Adrenal gland (tissue), 12 donors: ENCODE results near the gene UBXN6. TPM values are rescaled to one million over a fixed set of nuclear protein-coding genes. Genes with fewer than 3 reads are reported as not detected.
A peak's percentile ranks its signal among the peaks of the same experiment; 100 is the strongest.

Experiments
- DNase-seq, 7 donors: peaks; one replicate each; pipeline ENCODE4 v3.0.0-alpha.2; 2019 to 2020
- H3K27ac ChIP-seq, 5 donors: fragments of 200-600 bp; sonication (generic) in 4 of 5; 1 replicate in 3 of 5; 2 replicates in 2 of 5; pipeline versions ENCODE4 v1.5.1 to v1.8.0; 2016 to 2020; ENCODE audit warnings: mild to moderate bottlenecking in 1 of 5
- H3K27me3 ChIP-seq: fragments of 200-600 bp; 2 replicates; pipeline ENCODE4 v1.8.0; 2021
- H3K36me3 ChIP-seq, 2 donors: fragments of 200-600 bp; replicated peaks in 1 of 2; 1 replicate in 1 of 2; 2 replicates in 1 of 2; pipeline versions ENCODE4 v1.5.1 to v1.8.0; 2018 to 2022
- H3K4me1 ChIP-seq, 2 donors: fragments of 200-600 bp; replicated peaks in 1 of 2; 1 replicate in 1 of 2; 2 replicates in 1 of 2; pipeline versions ENCODE4 v1.5.1 to v1.8.0; 2018 to 2021
- H3K4me3 ChIP-seq, 4 donors: fragments of 200-600 bp; sonication (generic) in 3 of 4; one replicate each; pipeline ENCODE4 v1.5.1; 2016 to 2018
- H3K9me3 ChIP-seq, 3 donors: fragments of 200-600 bp; sonication (generic) in 1 of 3; replicated peaks in 1 of 3; 1 replicate in 2 of 3; 2 replicates in 1 of 3; pipeline versions ENCODE4 v1.5.1 to v1.8.0; 2016 to 2021
- CTCF ChIP-seq, 6 experiments: fragments of 450-650 bp in 4 of 6; fragments of 200-600 bp in 2 of 6; sonication (generic) in 1 of 6; IDR thresholded peaks; 1 replicate in 5 of 6; 2 replicates in 1 of 6; pipeline versions ENCODE4 v1.5.1 to v1.8.0; 2016 to 2021; ENCODE audit warnings: antibody characterized with exemption in 6 of 6, mild to moderate bottlenecking in 2 of 6, moderate library complexity in 1 of 6
- POLR2A ChIP-seq, 2 donors: fragments of 450-650 bp; IDR thresholded peaks; one replicate each; pipeline ENCODE4 v1.6.1; 2017; ENCODE audit warnings: antibody characterized with exemption in 2 of 2, mild to moderate bottlenecking in 2 of 2, moderate library complexity in 1 of 2
- WGBS, 4 donors: extraction: QIAGEN DNeasy Blood & Tissue Kit in 2 of 4; methylation state at CpG; one replicate each; pipeline versions ENCODE4 v1.1.5 to v1.1.7; 2013 to 2017; 5-methylcytosine and 5-hydroxymethylcytosine counted together
- intact Hi-C, 2 donors: fragments of 100-400 bp; cut with DNase I; formaldehyde crosslinking; loops; one replicate each; pipeline versions ENCODE4 v1.14.1 to v1.15.0; 2022 to 2023
- polyA plus RNA-seq, 3 donors: library from polyadenylated mRNA; stranded (reverse); fragments of 200-250 nt in 2 of 3; fragments of 350-450 nt in 1 of 3; fragmentation: Illumina TruSeq in 1 of 3; extraction: RNeasy Lipid Tissue Mini Kit (QIAGEN cat#74804) in 1 of 3; gene quantifications; one replicate each; pipeline ENCODE4 v1.2.3, GENCODE V29; 2013 to 2014
- total RNA-seq, 9 donors: library from RNA; depleted of rRNA in 4 of 9; stranded (reverse); fragments of >200 nt in 4 of 9; fragments of 120-200 nt in 1 of 9; fragmentation: NEBNext Ultra II Directional in 1 of 9; extraction: Animal tissue kit (Norgen Biotek cat#: 25700) in 1 of 9; gene quantifications; one replicate each; pipeline versions ENCODE4 v1.1.0 to v1.2.4, GENCODE V29; 2013 to 2023
- donor health status: healthy with polysubstance abuse.
- donor health status: Bipolar disorder and iron deficiency.
- donor health status: DM: yes; HTN: yes; CAD: no.
- donor health status: DM: no; HTN: no; CAD: no.
- donor health status: DM: no; HTN: no; CAD: no.
- donor health status: DM: yes; HTN: yes; CAD: no.

UBXN6 gene
- total and polyA plus RNA-seq, 12 donors = 53.9 to 317 (median 254) TPM

GRCh38 chr19:4444765-4445741 lies 12.5 kb downstream of the UBXN6 start:
- 52 to 61% (median 59%) methylated on average over 15 to 36 of the region's 36 CpGs for WGBS, 4 donors
- intact Hi-C loops = no loop called here
- peaks cover 0 to 64% of the 10 kb centered on the region in 2 donors for H3K36me3 ChIP-seq

GRCh38 chr19:4443966-4444764 lies 13.4 kb downstream of the UBXN6 start:
- H3K36me3 ChIP-seq = peaks cover 0 to 55% of the 10 kb centered on the region in 2 donors
- intact Hi-C loops = no loop called here
- DNase-seq = peak in 2 of 7 donors; percentile 35 to 39
- no peak overlapping the region for H3K4me3 ChIP-seq
- H3K4me1 ChIP-seq = peaks cover 33 to 45% of the 10 kb centered on the region in 2 donors
- H3K27ac ChIP-seq = peak overlapping the region in 1 of 5 donors; percentile 94
- no peak for TF ChIP-seq POLR2A (IDR thresholded peaks at IDR 0.05)
- TF ChIP-seq CTCF (IDR thresholded peaks at IDR 0.05) = no peak
- 76 to 85% (median 80%) methylated on average over 8 to 20 of the region's 20 CpGs for WGBS, 4 donors
- H3K9me3 ChIP-seq = no peaks in the 10 kb centered on the region
- H3K27me3 ChIP-seq = no peaks in the 10 kb centered on the region

More at GRCh38 chr19:4444765-4445741, 12.5 kb downstream of the UBXN6 start:
- Histone ChIP-seq H3K4me1 (peaks cover 37 to 49% of the 10 kb centered on the region in 2 donors), H3K4me3 (no peak overlapping the region), H3K9me3 (no peaks in the 10 kb centered on the region), H3K27me3 (no peaks in the 10 kb centered on the region), H3K27ac (peak overlapping the region; percentile 60 to 94 (median 84))
- peak; percentile 50 to 90 (median 85) for DNase-seq
- no peak for TF ChIP-seq CTCF (IDR thresholded peaks at IDR 0.05)
- peak in 1 of 2 donors; percentile 11 for TF ChIP-seq POLR2A (IDR thresholded peaks at IDR 0.05)

GRCh38 chr19:4443188-4443587 lies 14.4 kb downstream of the UBXN6 start:
- TF ChIP-seq POLR2A (IDR thresholded peaks at IDR 0.05) = no peak
- TF ChIP-seq CTCF (IDR thresholded peaks at IDR 0.05) = no peak
- H3K27ac ChIP-seq = no peak overlapping the region
- H3K36me3 ChIP-seq = peaks cover 0 to 45% of the 10 kb centered on the region in 2 donors
- H3K4me3 ChIP-seq = no peak overlapping the region
- H3K9me3 ChIP-seq = no peaks in the 10 kb centered on the region
- H3K27me3 ChIP-seq = no peaks in the 10 kb centered on the region
- no peak for DNase-seq
- WGBS, 4 donors = 88 to 94% (median 88%) methylated on average over 12 to 15 of the region's 15 CpGs
- H3K4me1 ChIP-seq = peaks cover 23 to 36% of the 10 kb centered on the region in 2 donors
- intact Hi-C loops = no loop called here

- no peak overlapping the region for H3K4me3 ChIP-seq
- no peak overlapping the region for H3K27ac ChIP-seq
- H3K4me1 ChIP-seq = peaks cover 19 to 32% of the 10 kb centered on the region in 2 donors
- 64 to 93% (median 86%) methylated on average over 3 to 10 of the region's 10 CpGs for WGBS, 4 donors
- no peak for DNase-seq
- intact Hi-C loops = no loop called here
- no peaks in the 10 kb centered on the region for H3K9me3 ChIP-seq
- H3K27me3 ChIP-seq = no peaks in the 10 kb centered on the region
- TF ChIP-seq POLR2A (IDR thresholded peaks at IDR 0.05) (no peak), CTCF (IDR thresholded peaks at IDR 0.05) (no peak)
- peaks cover 0 to 41% of the 10 kb centered on the region in 2 donors for H3K36me3 ChIP-seq
Measured at GRCh38 chr19:4442819-4443146, 14.8 kb downstream of the UBXN6 start.
